Chondrocyte (in vitro differentiated cells): ENCODE data around the gene TNFRSF12A. TPM values are rescaled to one million over a fixed set of nuclear protein-coding genes. Genes with fewer than 3 reads are reported as not detected.

Experiments used
- DNase-seq: peaks from one replicate; pipeline ENCODE4 v3.0.0; 2021; ENCODE audit warnings: mixed read lengths, low spot score
- H3K27ac Mint-ChIP-seq: one replicate; pipeline ENCODE4 v1.8.0; 2021; ENCODE audit warnings: mild to moderate bottlenecking, moderate library complexity, mixed read lengths; ENCODE audit not compliant: unreplicated experiment
- H3K27me3 Mint-ChIP-seq: 2 replicates; pipeline ENCODE4 v1.8.0; 2021; ENCODE audit warnings: low read depth, mixed read lengths
- H3K36me3 Mint-ChIP-seq: 2 replicates; pipeline ENCODE4 v1.8.0; 2021; ENCODE audit warnings: low read depth, mixed read lengths
- H3K4me1 Mint-ChIP-seq: 2 replicates; pipeline ENCODE4 v1.8.0; 2021; ENCODE audit warnings: low read depth, mild to moderate bottlenecking, mixed read lengths
- H3K4me3 Mint-ChIP-seq: one replicate; pipeline ENCODE4 v1.8.0; 2021; ENCODE audit warnings: mild to moderate bottlenecking, moderate library complexity, mixed read lengths; ENCODE audit not compliant: unreplicated experiment
- H3K9me3 Mint-ChIP-seq: 2 replicates; pipeline ENCODE4 v1.8.0; 2021; ENCODE audit warnings: low read depth, mixed read lengths
- total RNA-seq: library from RNA; stranded (reverse); gene quantifications from 3 replicates; pipeline ENCODE4 v1.2.1, GENCODE V29; 2021
- TF ChIP-seq, protein P1 (sequence below): fragments of 200-600 bp; sonication (generic); IDR thresholded peaks from 2 replicates; pipeline ENCODE4 v1.5.0; 2021; ENCODE audit warnings: antibody characterized with exemption, mild to moderate bottlenecking, moderate library complexity

Gene TNFRSF12A
- total RNA-seq, 1 donor from 2014 or later = 165 TPM

DNA sequence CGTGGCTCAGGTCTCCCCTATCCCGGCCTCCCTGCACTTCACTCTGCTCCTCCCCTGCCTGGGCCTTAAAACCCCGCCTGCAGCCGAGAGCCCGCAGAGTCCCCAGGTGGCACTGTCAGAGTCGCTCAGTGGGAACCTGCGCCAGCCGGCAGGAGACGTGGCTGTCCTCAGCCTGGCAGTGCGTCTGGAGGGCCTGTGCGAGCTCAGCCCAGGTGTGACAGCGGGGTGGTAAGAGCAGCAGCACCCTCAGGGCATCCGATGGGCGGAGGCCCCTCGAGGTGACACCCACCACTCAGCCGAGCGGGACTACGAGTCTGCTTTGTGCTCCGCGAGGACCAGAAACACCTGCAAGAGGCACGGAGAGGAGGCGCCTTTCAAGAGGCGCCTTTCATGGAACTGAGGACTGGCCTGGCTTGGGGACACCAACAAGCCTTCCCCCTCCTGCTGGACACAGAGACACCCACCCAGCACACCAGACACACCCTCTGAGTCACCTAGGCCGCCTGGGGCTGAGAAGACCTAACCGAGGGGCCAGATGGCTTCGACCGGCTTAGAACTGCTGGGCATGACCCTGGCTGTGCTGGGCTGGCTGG is 7.2 kb upstream of the TNFRSF12A start, which contains the start of gene CLDN9:
TSS of gene CLDN9 (plus strand) at position 96 of the 593 bp plus-strand sequence. CDS start at position 536, 440 bp downstream.
- no peak for DNase-seq
- no peak within 1 kb of the TSS for H3K4me3 Mint-ChIP-seq
- H3K36me3 Mint-ChIP-seq = no peaks in the 10 kb centered on the region
- H3K27ac Mint-ChIP-seq = no peak within 1 kb of the TSS
- no peaks in the 10 kb centered on the region for H3K9me3 Mint-ChIP-seq
- TF ChIP-seq, protein P1, sequence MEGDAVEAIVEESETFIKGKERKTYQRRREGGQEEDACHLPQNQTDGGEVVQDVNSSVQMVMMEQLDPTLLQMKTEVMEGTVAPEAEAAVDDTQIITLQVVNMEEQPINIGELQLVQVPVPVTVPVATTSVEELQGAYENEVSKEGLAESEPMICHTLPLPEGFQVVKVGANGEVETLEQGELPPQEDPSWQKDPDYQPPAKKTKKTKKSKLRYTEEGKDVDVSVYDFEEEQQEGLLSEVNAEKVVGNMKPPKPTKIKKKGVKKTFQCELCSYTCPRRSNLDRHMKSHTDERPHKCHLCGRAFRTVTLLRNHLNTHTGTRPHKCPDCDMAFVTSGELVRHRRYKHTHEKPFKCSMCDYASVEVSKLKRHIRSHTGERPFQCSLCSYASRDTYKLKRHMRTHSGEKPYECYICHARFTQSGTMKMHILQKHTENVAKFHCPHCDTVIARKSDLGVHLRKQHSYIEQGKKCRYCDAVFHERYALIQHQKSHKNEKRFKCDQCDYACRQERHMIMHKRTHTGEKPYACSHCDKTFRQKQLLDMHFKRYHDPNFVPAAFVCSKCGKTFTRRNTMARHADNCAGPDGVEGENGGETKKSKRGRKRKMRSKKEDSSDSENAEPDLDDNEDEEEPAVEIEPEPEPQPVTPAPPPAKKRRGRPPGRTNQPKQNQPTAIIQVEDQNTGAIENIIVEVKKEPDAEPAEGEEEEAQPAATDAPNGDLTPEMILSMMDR = no peak
- H3K4me1 Mint-ChIP-seq = no peaks in the 10 kb centered on the region
- H3K27me3 Mint-ChIP-seq = peaks cover 17% of the 10 kb centered on the region

DNA sequence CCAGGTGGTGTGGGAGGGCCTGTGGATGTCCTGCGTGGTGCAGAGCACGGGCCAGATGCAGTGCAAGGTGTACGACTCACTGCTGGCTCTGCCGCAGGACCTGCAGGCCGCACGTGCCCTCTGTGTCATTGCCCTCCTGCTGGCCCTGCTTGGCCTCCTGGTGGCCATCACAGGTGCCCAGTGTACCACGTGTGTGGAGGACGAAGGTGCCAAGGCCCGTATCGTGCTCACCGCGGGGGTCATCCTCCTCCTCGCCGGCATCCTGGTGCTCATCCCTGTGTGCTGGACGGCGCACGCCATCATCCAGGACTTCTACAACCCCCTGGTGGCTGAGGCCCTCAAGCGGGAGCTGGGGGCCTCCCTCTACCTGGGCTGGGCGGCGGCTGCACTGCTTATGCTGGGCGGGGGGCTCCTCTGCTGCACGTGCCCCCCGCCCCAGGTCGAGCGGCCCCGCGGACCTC is 6.6 kb upstream of the TNFRSF12A start:
- Mint-ChIP-seq H3K27me3 (peaks cover 14% of the 10 kb centered on the region), H3K36me3 (no peaks in the 10 kb centered on the region), H3K9me3 (no peaks in the 10 kb centered on the region), H3K27ac (no peak overlapping the region), H3K4me3 (no peak overlapping the region), H3K4me1 (no peaks in the 10 kb centered on the region)
- DNase-seq = no peak
- TF ChIP-seq, protein P1 = no peak

DNA sequence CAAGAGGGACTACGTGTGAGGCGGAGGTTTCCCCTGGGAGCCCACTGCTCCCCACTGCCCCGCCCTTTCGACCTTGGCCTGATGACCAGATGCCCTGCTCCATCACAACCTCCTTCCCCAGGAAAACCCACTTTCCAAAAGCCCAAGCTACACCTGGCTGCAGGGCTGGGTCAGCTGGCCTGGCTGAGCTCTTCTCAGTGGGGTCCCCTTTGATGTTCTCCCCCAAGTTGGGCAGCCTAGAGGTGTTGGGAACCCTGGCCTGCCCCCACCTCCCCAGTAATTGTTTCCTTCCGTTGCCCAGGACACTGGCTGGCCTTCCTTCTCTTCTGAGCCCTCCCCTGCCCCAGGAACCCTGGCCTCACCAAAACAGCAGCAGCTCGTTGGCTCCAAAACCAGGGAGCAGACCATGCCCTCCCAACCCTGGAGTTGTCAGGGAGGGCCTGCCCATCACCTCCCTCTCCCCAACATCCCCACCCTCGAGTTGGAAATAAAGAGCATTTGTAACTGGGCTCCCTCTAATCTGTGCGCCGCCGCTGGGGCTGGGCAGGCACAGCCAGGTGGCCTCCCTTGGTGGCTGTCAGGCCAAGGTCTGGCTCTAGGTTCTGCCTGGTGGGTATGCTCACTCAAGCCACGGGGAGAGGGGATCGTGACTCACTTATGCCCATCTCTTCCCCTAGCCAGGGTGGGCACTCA is 6.0 kb upstream of the TNFRSF12A start:
- Mint-ChIP-seq H3K4me3 (no peak overlapping the region), H3K4me1 (no peaks in the 10 kb centered on the region), H3K9me3 (no peaks in the 10 kb centered on the region), H3K36me3 (no peaks in the 10 kb centered on the region), H3K27me3 (peaks cover 14% of the 10 kb centered on the region), H3K27ac (no peak overlapping the region)
- no peak for DNase-seq
- TF ChIP-seq, protein P1 = no peak

DNA sequence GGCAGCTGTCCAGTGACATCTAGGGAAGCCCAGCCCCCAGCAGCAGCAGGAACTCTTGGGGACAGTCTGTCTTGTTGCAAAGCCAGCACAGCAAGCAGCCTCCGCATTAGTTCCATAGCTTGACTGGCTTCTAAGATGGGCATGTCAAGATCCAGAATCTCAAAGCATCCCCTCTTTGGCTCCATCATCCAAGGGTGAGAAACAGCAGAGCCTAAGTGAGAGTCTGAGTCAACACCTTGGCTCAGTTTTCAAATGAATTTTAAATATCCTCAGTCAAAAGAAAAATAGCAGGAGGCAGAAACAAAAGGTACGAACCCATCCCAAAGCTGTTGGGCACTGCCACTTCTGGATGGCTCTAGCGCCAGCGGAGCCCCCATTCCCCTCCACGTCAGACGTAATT is 5.2 kb upstream of the TNFRSF12A start:
- Mint-ChIP-seq H3K36me3 (no peaks in the 10 kb centered on the region), H3K27ac (no peak overlapping the region), H3K4me3 (no peak overlapping the region), H3K4me1 (peaks cover 3% of the 10 kb centered on the region), H3K9me3 (no peaks in the 10 kb centered on the region), H3K27me3 (peaks cover 14% of the 10 kb centered on the region)
- DNase-seq = no peak
- TF ChIP-seq, protein P1 = no peak

DNA sequence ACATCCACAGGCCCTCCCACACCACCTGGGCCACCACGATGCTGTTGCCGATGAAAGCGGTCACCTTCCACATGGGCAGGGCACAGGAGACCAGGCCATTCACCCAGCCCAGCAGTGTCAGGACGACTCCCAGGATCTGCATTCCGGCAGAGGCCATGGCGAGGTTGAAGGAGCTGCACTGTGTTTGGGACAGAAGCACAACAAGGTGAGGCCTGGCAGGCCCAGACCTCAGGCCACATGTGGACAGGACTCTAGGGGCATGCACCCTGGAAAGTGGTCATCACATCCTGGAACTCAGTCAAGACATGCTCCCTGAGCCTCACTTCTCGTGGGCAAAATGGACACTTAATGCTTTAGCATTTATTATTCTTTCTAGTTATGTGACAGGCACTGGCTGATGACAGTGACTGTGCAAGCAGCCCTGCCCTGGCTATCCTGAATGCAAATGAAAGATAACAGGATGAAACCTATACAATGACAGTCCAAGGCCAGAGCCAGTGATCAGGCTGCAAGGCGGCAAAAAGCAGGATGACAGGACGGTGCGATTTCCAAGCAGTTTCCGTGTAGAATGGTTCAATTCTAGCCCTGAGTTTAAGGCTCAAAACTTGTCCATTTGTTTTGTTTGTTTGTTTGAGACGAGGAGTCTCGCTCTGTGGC is 4.2 kb upstream of the TNFRSF12A start:
- no peaks in the 10 kb centered on the region for H3K9me3 Mint-ChIP-seq
- TF ChIP-seq, protein P1 = no peak
- no peaks in the 10 kb centered on the region for H3K36me3 Mint-ChIP-seq
- H3K27me3 Mint-ChIP-seq = peaks cover 14% of the 10 kb centered on the region
- DNase-seq = no peak
- peaks cover 4% of the 10 kb centered on the region for H3K4me1 Mint-ChIP-seq
- H3K4me3 Mint-ChIP-seq = no peak overlapping the region
- no peak overlapping the region for H3K27ac Mint-ChIP-seq
